NOMO-1 (cell line): Measurements from ENCODE around the gene APBA1.

ENCODE experiments used
- DNase-seq, 2 experiments: peaks; one replicate each; lab custom pipeline; 2025; ENCODE audit not compliant: unreplicated experiment in 2 of 2; lab: John Stamatoyannopoulos, UW

APBA1 gene

DNA sequence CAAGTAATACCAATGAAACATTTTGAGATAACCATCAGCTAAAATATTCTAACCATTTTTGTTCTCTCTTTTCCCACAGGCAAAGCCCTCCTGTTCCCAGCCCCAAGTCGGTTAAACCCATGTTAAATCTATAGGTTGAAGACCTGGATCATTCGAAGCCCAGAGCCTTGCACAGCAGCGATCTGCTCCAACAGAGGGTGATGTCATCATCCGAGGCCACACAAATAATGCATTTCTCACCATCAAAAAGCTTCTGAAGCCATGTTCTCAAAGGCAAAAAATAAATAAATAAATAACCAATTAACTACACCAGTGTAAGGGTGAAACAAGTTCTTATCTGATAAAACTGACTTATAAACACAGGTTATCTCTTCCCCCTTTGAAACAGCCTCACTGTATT is 178.0 kb downstream of the APBA1 start:
- no peak for DNase-seq

GRCh38 chr9:69486498-69486897 is 185.7 kb downstream of the APBA1 start:
- DNase-seq = no peak

DNA sequence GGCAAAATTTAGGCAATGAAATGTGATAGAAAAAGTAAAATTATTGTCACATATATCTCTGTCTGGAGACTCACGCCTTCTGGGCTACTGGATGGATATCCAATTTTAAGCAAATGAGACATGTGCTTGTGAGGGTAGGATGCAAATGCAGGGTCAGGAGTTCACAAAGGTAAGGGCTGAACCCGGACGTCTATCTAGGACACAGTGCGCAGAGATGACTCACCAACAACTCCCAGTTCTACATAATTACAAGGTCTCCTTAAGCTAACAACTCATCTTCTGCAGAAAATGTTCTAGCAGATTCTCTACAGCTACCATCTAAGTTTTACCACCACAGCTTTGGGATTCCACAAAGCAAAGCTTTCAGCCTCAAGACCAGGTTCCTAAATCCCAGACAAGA is 186.7 kb downstream of the APBA1 start:
- no peak for DNase-seq

- no peak for DNase-seq
These were observed 188.2 kb downstream of the APBA1 start for GRCh38 chr9:69483886-69484422.

DNA sequence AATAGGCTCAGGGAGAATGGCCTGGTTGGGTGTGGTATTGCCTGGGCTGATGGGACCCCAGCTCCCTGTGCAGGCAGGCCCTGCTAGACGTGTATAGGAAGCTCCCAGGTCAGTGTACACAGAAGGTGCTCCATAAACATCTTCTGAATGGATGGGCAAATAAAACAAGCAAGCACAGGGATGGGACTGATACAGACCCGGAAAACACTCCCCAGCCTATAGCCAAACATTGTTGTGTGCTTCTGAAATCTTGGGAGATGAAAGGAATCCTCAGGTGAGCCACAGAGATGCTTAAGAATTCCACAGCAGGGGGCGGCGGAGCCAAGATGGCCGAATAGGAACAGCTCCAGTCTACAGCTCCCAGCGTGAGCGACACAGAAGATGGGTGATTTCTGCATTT is 195.4 kb downstream of the APBA1 start:
- DNase-seq = no peak

DNA sequence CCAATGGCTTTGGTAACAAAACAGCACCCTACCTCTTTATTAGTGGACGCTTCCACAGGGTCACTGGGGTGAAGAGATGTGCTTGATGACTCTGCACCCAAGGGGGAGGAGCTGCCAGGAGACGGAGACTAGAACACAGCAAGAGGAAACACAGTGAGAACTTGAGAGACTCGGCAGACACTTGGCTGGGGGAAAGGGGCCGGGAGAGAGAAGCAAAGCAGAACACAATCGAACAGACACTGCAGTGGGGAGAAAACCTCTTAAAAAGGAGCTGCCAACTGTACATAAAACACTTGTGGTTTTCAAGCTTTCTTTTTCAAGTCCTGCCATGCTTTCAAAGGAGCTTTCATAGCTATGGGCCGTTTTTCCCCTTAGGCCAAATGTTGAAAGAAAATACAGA is 196.2 kb downstream of the APBA1 start:
- no peak for DNase-seq

DNA sequence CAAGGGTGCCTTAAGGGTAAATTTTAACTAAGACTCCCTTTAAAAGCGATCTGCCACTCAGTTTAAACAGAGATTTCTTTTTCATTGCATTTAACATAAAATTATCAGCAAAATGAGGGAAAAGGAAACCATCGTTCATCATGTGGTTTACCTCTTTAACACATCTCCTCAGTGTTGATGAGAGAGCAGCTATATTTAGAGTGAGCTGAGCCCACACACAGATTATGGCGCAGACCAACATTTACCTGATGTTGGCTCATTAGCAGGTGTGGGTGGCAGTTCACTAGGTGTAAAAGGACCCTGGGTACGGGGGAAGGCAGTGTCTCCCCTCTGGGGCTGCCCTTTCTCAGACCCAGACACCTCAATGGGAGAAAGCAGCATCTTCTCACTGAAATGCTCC is 197.3 kb downstream of the APBA1 start:
- DNase-seq = no peak

DNA sequence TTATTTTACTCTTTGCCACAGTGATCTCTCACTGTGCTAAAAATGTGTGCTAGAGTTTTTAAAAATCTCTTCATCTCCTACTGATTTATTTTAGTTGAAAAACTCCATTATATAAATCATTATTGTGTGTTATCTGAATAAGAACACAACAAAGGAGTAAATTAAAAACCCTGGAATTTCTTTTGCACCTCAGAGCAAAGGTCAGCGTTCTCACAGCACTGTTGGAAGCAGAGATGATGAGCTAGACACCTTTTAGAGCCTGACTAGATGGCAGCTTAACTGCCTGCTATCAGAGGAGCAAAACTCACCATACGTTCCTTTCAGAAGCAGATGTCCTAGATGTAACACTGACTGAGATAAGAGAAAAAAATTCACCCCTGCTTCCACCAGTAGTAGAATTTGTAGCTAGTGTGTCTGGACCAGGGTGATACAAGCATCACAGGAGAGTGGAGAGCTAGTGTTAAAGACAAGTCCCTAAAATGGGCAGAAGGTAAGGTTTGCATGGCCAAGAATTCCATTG is 200.0 kb downstream of the APBA1 start:
- no peak for DNase-seq

DNA sequence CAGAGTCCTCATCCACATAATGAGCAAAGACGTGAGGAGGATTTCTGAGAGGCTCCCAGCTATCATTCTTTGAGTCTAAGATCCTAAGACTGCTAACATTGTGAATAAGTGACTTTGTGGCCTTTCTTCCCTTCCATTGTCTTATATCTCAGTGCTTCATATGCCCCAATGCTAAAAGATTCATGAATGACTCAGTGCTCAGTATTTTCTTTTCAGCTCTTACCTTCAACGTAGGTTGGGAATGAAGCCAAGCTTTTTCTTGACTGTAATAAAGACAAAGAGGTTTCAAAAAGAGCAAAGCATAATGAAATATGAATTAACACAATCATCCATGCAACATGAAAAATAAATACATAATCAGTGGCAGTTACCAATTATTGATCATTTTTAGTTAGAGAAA is 200.7 kb downstream of the APBA1 start:
- DNase-seq = no peak

DNA sequence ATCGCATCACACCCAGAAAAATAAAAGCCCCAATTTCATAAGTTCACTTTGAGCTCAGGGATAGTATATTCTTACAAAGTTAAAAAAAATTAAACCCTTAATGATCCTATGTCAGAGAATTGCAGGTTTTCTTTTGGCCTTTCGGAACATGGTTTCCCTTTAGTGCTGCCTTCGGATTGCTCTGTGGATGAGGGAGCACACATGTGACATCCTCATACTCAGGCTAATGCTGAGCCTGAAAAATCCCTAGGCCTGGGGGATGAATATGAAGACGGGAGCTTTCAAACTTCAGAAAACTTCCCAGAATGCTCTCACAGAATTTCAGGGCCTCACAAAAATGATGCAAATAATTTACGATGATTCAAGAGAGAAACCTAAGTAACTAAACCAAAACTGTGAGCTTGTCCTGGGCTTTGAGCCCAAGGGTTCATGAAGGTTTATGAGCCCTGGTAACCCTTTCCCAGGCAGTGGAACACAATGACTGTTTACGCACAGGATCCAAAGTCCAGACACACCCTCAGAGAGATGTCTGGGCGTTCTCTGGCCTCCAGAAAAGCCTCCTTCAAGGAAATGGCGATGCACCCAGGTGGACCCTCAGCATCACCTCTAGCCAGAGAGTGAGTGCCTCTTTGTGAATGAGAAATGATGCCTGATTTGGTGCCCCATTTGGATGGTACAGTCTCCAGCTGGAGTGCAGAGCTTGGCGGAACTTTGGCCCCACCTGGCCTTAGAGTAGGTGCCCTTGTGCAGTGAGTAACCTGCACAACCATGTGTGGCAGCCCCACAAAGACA is 201.8 kb downstream of the APBA1 start:
- no peak for DNase-seq

GRCh38 chr9:69469136-69469535 is 203.0 kb downstream of the APBA1 start:
- no peak for DNase-seq

DNA sequence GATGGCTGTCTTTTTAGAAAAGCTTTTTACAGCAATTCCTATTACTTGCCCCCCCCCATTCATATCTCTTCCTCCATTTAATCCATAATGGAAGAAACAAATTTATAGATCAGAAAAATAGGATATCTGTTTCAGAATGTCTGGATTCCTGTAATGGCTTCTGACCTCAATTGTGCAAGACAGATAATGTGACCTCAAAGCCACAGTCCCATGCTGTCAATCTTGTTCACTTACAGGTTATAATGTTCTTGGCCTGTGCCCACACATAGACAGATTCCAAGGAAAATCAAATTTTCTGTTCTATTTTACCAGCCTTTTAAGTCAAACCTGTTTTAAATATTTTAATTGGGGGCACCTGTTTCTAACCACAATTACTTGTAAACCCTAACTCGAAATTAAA is 203.8 kb downstream of the APBA1 start:
- DNase-seq = no peak

DNA sequence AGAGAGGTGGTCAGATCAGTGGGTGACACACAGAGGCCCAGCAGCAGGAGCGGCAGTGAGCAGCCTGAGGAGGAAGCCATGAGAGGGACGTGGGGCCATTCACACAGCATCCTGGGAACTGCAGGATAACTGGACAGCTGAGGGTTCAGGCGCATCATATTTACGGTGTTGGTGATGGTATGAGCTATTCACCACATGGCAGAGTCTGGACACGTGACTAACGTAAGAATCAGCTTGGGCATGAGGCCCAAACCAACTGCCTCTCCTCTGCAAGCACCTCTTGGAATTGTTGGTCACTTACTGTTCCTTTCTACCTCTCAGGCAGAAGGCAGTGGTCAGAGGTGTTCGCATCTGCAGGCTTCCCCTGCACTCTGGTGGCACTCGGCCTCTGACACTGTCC is 206.0 kb downstream of the APBA1 start:
- no peak for DNase-seq

DNA sequence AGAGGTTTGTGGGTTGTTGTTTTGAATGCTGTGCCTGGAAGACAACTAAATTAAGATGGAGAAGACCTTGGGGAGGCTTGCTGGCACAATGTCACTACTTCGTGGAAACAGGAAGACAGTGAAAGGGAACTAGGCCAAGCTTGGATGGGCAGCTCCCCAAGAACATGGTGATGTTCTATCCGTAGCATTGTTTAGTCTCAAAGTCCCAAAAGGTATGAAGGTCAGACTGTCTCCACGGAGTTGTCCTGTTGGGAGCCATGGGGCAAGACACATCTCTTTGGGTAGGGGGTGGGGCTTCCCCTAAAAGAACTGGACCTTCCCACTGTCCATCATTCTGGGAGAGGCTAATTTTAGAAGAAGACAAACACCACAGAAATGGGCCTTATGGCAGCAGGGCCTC is 206.7 kb downstream of the APBA1 start:
- no peak for DNase-seq

DNA sequence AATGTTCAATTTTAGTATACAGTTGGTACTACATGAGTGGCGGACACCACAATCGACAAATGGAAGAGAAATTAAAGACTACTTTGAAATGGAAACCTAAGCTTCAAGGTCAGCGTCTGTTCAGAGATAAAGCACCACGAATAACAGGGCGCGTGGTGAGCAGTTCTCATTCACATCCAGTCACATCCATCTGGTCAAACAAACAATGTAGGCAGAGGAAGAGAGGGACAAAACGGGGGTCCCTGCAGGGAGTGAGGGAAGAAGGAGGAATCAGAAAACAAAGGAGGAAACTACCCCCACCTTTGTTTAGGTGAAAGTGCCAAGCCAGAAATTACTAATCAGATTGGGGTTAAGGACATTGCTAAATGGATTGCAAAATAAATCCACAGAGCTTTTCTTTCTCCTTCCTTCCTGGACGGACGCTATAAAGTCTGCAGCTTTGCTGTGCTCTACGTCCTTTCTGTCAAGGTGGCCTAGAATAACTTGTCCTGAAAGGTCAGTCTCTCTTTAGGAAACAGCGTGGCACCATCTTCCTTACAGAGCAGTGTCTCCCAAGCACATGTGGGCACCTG is 208.6 kb downstream of the APBA1 start:
- no peak for DNase-seq

GRCh38 chr9:69462394-69462793 is 209.8 kb downstream of the APBA1 start:
- DNase-seq = no peak

DNA sequence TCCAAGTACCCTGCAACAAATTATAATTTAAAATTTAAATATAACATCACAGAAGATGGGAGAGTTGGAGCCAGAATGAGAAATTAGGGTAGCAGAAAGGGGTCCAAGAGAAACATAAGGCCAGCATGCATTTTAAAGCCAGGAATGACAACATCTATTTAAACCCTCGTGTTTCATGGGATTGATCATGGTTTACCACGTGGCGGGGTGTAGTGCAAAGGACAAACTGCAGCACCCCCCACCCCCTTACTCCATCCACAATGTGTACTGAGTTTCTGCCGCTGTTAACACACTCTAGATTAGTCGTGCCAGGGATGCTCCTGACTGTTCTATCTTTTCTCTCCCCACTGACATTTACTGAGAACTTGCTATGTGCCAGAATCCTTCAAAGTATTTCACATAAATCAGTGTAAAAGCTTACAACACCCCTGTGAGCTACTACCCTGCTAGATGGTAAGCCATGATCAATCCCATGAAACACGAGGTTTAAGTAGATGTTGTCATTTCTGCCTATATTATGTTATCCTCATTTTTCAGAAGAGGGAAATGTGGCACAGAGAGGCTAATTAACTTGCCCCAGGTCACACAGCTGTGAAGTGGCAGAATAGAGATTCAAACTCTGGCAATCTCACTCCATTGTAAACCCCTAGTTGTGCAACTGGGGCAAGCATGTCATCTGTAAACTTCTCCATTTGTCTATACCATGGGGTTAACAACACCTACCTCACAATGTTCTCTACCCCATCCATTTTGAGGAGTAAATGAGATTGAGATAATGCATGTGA is 210.9 kb downstream of the APBA1 start:
- no peak for DNase-seq

DNA sequence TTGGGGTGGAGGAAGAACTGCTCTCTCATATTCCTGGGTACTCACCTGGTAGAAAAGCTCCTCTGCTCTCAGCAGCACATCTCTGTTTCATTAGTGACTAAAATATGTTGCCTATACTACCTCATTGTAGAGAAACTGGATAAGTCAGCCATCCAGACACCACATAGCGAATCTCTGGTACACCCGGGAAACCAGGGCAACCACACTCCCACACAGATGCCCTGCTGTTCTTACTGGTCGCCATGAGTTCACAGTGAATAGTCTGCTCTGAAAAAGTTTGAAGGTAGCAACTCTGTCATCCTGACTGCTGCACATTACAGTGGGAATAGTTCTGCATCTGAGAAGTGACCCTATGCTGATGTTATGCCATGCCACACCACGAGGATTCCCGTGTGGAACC is 212.2 kb downstream of the APBA1 start:
- DNase-seq = no peak

DNA sequence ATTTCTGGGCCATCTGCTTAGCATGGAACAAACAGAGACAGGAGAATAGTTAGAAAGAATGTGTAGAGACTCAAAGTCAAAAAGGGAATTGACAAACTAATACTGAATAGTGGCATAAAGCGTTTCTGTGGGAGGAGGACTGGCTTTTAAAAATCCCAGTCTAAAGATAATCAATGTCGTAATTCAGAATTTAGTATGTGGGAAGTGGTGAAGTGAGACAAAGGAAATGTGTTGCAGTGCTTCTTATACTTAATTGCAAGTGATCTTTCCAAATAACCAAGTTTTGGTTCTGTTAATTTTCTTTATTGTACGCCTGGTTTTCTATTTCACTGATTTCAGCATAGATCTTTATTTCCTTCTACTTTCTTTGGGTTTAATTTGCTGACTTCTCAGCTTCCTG is 214.0 kb downstream of the APBA1 start:
- DNase-seq = no peak

GRCh38 chr9:69456201-69456600 is 216.0 kb downstream of the APBA1 start:
- no peak for DNase-seq

DNA sequence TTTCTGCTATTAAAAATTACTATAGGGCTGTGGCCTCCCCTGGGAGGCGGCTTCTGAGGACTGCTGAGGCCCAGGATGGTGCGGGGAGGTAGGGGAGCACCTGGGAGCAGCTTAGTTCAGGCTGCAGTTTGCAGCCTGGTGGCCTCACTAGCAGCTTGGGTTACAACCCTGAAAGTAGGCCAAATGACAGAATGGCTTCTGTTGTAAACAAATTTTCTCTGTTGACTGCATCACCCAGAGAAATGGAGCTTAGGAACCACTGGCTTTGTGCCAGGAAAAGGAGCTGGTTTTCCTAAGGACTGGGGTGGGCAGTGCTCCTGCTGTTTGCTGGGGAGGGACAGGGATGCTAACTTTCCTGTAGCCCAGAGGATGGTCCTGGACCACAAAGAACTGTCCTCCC is 216.9 kb downstream of the APBA1 start:
- no peak for DNase-seq
